Stimulated activated CD8-positive, alpha-beta memory T cell treated with anti-CD3 and anti-CD28 coated beads, Interleukin-12 subunit alpha, Interleukin-12 subunit beta, amount 100 ng/mL, for 1 hour (primary cell): ENCODE results near the gene SLC39A9.
A peak's percentile ranks its signal among the peaks of the same experiment; 100 is the strongest.

Source experiments
- DNase-seq: peaks from one replicate; pipeline ENCODE4 v3.0.0-alpha.2; 2020; ENCODE audit warnings: low read depth

The SLC39A9 gene, protein sequence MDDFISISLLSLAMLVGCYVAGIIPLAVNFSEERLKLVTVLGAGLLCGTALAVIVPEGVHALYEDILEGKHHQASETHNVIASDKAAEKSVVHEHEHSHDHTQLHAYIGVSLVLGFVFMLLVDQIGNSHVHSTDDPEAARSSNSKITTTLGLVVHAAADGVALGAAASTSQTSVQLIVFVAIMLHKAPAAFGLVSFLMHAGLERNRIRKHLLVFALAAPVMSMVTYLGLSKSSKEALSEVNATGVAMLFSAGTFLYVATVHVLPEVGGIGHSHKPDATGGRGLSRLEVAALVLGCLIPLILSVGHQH

DNA sequence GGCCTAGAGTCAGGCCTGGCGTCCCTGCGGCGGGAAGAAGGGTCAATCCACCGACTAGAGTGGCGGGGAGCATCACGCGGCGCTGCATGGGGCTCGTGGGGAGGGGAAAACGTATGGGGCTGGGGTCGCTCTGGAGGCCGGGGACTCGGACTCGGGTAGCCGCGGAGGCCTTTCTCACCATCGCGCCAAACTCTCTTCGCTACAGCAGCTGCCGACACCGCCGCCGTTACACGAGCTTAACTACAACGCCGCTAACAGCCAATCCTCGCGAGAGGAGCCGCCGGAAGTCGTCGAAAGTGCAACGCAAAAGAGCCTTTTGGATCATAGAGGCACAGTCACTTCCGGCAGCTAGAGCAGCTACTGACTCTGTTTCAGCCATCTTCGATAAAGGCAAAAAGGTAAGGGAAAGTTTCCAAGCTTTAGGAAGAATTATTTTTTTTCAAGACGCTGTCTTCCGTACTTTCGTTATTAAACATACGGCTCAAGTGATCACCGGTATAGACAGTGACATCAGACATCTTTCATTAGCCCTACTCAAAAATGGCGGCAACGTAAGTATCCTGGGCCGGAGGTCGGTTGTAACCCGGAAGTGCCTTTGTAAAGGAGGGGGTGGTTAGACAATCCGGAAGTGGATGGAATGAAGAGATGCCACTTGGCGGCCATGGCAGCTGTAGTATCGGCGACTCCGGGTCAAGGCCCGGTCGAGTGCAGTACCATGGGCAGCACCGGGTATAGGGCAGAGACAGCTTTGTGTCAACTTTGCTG lies at the start of gene SLC39A9, which contains the start of gene ERH:
Gene SLC39A9 (plus strand): TSS at position 640 of the 765 bp plus-strand sequence. CDS start 678 bp downstream, outside the sequence.
Gene ERH (minus strand): TSS at position 247 of the 765 bp plus-strand sequence. CDS start 66 bp downstream, at position 181.
- DNase-seq = peak; percentile 90

DNA sequence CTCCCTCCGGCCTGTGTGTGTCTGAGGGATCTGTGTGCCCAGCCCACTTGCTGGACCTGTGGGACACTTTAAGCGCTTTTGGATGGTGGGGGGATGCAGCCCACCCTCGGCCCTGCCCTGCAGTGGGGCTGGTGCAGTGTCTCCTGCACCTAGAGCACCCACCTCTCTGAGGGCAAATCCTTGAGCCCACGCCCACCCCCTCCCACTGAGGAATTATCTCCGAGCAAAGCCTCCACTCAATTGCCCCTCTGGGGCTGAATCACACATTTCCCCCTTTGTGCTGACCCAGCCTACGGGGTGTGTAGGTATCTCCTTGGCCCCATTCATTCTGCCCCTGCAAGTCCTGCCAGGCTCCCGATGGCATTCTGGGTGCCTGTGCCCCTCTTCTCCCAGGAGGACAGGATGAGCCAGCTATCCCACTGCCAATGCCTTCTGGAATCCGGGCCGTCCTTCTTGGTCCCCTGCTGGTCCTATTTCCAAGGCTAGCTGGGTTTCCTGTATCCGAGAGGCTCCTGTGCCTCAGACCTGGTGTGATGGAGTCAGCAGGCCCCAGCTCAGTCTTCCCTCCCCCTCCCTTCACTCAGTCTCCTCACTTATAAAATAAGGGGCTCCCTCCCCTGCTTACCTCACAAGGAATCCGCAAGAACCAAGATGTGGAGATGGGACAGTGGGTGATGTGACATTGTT lies 49.3 kb upstream of the SLC39A9 start:
- no peak for DNase-seq

DNA sequence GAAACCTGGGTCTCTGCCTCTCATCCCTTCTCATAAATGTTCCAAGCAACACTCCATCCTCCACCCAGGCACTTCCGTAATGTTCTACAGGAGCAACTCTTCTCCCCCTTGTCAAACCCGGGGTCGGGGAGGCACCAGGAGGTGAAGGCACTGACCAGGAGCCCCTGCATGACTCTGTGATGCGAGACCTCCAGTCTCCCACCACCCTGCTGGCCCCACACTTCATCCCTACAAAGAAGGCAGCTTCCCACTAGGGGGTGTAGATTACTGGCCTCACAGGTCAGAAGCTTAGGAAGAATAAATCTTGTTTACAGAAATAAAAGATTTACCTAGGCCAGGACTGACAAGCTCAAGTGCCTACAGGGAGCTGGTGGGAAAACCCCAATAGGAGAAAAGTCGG lies 47.6 kb upstream of the SLC39A9 start:
- DNase-seq = no peak

DNA sequence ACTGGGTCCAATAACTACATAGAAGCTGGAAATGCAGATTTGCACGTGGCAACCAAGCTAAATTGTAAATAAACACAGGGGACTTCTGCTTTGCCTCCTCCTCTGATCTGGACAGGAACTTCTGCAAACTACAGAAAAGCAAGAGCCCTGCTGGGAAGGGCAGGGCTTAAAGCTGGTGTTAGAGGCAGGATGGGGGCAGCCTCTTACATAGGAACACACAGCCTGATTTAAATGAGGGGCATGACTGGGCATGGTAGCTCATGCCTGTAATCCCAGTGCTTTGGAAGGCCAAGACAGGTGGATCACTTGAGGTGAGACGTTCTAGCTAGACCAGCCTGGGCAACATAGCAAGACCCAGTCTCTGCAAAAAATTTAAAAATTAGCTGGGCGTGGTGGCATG lies 47.1 kb upstream of the SLC39A9 start:
- DNase-seq = no peak

DNA sequence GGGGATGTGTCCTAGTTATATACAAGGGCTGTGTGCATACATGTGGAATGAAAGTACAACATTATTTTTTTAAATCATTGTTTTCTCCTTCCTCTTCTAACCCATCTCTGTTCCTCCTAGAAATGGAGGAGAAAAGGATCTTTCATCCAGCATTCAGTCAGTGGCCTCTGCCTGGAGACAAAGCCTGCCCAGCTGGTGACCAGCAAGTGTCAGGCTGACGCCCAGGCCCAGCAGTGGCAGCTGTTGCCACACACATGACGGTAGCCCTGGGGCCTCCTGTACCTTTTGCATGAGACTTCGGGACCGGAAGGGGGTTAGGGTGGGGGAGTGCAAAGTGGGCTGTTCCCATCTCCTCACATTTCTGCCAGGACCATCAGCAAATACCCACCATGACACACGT lies 46.6 kb upstream of the SLC39A9 start:
- no peak for DNase-seq

DNA sequence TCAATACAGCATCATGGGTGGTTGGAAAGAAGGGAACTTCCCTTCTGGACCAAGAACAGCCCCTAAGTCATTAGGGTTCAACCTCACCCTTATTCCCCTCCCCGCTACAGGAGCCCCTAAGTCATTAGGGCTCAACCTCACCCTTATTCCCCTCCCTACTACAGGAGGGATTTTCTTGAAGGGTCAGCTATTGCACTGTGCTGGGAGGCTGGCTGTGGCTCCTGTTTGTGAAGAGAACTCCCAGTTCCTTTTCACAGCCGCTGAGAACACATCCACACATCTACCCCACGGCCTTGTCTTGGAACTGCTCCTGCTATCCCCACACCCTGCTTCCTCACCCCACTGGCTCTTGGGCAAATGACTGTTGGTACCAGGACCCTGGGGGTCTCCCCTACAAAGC lies 45.3 kb upstream of the SLC39A9 start:
- DNase-seq = no peak

DNA sequence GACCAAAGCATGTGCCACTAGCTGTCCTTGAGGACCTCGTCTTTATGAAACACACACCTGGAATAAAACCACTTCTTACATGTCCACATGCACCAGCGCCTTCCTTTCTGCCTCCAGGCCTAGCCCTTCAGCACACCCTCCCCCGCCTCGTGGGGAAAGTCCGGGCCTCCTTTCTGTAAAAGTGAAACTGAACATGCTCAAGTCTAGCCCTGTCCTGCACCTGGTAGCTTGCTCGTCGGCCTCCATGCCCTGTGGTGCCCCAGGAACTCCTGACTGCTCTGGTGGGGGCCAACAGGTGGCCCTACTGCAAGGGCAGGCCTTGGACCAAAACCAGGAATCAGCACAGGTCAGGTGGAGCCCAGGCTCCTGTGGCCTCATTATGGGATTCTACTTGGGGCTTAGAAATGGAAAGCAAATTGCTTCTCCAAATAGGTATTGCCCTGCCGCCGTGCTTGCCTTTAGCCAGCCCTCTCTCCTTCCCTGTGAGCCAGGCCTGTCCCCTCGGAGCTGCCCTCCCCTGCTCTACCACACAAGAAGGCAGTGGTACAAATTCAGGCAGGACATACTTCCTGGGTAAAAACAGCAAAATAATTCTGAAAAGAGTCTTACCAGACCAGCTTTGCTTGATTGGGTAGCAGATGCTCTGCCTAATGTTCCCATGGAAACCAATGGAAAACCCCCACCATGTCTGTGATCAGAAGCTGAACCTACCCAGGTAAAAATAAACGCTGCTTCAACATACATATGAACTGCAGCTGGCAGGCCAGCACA lies 43.9 kb upstream of the SLC39A9 start:
- peak; percentile 7 for DNase-seq

DNA sequence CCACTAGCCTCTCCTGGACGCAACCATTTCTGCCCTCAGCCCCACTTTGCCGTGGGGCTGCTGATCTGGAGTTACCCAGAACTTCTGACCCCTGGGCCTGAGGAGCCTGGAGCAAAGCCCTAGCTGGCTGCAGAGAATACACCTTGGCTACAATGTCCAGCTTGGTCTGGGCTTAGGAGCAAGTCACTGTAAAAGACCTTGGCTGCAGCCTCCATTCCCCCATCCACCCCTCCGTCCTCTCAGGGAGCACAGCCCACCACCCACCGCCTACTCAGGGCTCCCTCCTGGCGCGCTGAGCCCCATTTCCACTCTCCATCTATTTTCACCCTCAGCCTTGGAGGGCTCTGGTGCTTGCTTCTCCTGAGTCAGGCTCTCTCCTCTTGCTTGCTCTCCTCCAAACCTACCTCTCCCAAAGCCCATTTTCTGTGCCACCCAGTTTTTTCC lies 43.3 kb upstream of the SLC39A9 start:
- no peak for DNase-seq

DNA sequence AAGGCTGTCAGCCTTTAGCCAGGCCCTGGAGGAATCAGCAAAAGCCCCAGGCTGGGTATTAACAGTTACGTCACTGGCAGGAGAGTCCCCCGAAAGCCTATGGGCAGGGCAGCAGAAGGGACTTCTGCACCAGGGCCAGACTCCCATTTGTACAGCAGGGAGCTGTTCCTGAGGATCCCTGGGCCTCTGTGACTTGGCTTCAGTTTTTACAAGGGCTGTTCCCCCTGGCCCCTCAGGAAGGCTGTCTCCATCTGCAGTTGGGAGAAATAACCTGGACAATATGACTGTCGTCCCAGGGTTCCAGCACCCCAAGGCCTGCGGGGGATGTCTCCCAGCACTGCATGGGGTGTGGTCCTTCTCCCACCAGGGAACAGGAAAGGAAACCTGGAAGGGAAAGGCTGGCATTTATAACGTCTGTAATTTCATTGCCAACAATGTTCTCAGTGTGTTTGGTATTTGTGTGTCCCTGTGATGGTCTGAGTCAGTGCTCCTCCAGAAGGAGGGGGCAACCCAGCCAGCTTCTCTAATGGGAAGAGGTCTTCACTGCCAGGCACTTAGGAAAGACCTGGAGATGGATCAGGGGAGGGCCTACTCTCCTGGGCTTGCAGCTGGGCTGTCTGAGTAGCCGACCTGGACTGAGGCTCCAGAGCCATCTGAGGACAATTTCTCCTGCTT lies 42.7 kb upstream of the SLC39A9 start:
- DNase-seq = no peak

DNA sequence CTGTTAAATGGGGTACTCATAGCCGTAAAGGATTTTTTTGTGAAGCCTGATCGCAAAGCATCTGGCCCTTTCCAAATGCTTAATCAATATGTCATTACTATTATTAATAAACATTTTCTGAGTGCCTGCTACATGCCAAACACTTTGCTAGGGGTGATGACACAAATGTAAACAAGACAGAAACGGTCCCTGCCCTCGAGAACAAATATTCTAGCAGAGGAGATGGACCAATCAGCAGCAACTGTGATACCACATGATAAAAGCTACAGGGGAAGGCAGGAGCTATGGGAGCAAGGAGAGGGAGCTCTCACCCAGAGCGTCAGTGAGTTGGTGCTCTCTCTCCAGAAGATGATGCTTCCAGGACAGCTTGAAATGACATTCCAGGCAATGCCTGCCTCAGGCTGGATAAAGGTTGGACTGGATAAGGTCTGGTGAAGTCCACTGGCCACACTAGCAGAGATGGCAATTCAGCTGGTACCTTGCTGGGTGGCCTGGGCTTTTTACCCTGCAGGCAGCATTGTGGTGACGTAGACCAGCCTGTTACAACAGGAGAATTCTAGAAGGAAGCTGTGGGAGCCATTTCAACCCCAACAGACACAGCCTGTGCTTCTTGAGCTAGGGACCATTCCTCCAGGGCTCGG lies 41.5 kb upstream of the SLC39A9 start:
- DNase-seq = no peak

DNA sequence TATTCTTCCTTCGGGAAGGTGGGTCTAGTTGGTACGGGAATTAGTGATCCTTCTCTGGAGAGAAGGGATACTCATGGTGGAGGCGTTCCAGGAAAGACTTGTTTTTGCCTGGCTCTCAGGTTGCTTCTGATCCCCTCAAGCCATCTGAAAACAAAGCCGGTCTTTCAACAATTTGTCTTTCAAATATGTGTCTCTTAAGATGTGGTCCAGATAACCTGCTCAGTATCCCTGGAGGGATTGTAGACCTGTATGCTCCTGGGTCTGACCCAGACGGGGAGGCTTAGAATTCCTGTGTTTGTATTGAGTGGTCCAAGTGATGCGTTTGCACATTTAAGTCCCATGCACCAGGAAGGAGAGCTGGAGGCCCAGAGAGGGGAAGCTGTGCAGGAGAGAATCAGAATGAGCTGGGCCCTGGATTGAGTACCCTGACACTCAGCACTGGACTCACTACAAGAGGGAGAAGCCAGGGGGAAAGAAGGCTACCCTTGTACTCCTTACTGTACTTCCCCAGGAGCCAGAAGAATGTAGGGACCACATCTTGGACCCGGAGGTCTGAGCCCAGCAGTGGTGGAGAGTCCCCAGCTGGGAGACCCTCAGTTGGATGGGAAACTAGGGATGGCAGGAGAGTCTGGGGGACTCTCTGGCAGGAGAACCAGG lies 40.8 kb upstream of the SLC39A9 start:
- no peak for DNase-seq

DNA sequence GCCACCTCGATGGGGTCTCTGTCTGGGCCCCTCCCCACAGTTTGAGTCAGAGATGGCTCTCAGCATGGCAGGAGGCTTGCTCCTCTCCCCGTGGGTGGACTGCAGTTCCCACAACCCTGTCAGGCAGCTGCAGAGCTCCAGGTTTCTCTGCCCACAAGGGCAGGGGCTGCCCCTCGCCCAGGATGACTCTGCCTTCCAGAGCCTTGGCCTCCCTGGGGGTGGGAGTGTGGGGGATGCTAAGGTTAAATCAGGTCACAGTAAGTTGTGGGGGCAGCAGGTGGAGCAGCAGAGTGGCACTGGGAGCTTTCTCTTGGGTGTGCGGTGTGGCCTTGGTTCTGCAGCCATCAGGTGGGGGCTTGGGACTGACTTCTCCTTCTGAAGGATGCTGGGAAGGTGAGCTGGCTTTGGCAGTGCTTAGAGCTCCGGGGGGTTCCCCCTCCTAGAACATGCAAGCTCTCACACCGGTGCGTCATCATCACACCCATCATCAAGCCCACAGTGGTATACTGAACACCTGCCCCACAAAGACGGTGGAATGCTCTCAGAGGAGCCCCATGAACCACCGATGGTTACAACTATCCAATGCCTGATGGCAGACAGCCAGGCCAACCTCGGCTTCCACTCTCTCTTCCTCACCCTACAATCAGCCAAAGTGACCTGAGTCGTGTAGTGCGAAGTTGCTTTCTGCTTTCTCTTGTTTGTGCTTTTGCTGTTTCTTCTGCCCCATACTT lies 40.1 kb upstream of the SLC39A9 start:
- DNase-seq = no peak

DNA sequence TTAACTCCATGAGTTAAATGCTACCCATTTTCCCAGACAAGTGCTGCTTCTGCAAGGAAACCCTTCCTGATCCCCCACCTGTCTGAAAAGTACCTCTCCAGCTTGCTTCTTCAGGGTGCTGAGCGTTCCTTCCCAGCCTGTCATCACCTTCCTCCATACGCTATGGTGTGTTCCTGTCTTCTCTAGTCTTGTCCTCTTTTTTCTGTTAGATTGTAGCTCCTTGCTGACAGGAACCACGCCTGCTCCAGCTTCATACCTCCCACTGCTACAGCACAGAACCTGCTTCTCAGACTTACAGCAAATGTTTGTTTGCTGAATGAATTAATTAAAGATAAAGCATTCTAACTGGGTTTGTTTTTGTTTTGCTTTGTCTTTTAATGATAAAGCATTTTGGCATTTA lies 39.5 kb upstream of the SLC39A9 start:
- DNase-seq = no peak

DNA sequence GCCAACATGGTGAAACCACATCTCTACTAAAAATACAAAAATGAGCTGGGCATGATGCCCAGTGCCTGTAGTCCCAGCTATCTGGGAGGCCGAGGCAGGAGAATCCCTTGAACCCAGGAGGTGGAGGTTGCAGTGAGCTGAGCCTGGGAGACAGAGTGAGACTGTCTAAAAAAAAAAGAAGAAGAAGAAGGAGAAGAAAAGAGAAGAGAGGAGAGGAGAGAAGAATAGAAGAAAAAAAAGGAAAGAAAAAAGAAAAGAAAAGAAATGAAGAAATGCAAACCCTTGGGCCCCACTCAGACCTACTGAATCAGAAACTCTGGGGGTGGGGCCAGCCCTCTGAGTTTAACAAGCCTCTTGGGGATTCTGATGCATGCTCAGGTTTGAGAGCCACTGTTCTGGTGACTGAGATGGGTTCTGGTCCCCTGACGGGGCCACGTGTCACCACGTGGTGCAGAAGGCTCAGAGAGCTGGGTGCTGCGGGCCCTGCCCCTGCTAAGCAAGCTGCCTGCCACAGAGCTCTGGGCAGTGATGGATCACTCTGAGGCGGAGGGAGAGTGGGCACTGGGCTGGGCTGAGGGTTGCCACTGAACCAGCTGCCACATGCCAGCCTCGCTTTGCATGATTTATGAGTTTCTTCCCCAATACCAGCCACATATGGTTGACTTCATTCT lies 37.9 kb upstream of the SLC39A9 start:
- DNase-seq = no peak

DNA sequence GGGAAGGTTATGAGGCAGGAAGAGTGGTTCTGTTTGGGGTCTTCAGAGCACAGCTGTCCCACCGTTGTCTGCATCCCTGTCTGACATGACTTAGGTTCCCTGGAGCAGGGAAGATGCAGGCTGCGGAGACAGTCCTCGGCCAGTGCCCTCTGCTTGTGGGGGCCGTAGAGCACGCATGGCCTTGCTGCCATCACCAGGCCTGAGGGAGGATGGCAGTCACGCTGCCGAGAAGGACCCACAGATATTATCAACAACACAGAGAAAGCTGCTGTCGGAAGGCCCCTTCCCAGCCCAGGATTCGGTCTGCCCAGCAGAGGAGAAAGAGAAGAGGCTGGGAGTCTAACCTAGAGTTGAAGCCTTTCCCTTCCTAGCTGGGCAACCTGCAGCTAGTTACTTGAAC lies 35.4 kb upstream of the SLC39A9 start:
- no peak for DNase-seq

DNA sequence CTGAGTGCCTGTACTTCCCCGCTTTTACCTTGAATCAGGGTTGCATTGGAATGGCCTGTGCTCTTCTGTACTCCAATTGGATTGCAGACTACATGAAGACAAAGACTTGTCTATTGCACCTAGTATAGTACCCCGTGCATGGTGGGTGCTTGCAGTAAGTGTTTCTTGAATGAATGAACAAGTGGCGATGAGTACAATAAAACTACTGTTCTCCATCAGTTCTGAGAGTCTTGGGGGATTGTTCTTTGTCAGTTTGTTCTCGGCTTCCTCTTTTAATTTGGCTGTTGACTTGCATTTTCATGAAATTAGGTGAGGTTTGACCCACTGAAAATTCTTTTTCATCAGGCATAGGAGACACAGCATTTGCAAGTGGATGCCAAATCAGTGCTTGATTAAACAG lies 34.5 kb upstream of the SLC39A9 start:
- DNase-seq = no peak

DNA sequence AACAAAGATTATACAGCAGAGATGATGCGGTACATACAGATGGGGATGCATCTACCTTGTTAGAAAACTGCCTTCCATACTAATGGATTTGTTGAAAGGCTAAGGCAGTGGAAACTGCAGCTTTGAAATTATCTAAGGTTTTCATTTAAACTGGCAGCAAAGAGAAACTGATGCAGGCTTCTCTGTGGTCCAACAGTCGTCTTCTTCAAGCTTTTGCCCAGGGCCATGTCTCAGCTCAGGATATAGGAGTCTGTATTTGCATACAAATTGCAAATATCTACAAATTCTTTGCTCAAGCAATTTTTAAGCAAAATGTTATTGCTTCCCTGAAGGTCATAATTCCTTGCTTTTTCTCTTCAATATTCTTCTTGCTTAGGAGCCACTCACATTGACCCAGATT lies 34.1 kb upstream of the SLC39A9 start:
- no peak for DNase-seq

DNA sequence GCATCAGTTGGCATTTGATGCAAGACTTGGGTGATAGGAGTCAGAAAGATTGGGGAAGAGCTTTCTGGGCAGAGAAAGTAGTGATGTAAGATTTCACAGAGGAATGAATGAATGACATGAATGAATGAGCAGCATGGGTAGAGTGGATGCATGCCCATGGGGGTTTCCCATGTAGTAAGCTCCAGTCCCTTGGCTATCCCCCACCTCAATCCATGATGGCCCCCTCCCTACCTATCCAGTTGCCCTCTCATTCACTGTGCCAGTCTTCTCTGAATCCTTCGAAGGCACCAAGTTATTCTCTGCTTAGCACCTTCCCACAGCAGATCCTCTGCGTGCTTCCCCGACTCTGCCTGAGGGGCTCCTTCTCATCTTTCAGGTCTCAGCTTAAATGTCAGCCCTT lies 32.4 kb upstream of the SLC39A9 start:
- no peak for DNase-seq

DNA sequence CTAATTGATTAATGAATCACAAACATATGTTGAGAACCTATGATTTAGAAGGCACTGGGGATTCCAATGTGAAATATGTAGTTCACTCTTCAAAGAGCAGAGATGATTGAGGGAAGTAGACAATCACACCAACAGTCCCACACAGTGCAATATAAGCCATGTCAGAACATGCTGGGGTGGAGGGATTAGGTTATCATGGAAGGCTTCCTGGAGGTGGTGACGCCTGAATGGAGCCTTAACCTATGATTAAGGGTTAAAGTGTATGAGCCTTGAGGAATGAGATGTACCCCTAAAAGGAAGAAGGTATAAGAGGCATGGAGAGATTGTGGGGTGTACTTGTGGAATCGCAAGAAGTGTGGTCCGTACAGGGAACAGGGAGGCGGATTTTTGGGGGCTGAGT lies 31.7 kb upstream of the SLC39A9 start:
- DNase-seq = no peak
